ENCODE measurements around the gene DOK3. TPM values are rescaled to one million over a fixed set of nuclear protein-coding genes. Genes with fewer than 3 reads are reported as not detected.
"Not testable (repeated sequence)": the region's sequence is repeated elsewhere in the genome, so short reads cannot be mapped to it uniquely, and the experiment has no call there.

DOK3 gene
- total RNA-seq, 1 experiment from 2014 or later: 16.4 TPM

- Histone ChIP-seq H3K79me2 (ENCODE audit: insufficient read depth, low read length) (no peaks in the 10 kb centered on the region), H3K27ac (ENCODE audit: insufficient read length, low read depth, low read length) (no peak overlapping the region)
These were observed 25.5 kb upstream of the DOK3 start for GRCh38 chr5:177535125-177535524.

GRCh38 chr5:177534433-177534832 lies 24.8 kb upstream of the DOK3 start:
- H3K4me2 ChIP-seq (ENCODE audit: insufficient read depth, insufficient read length, low read length); H3K9me3 Mint-ChIP-seq; H2BK5ac ChIP-seq (ENCODE audit: insufficient read length, low read length); DNase-seq; H3K4ac ChIP-seq (ENCODE audit: low read depth, low read length); H2BK15ac ChIP-seq (ENCODE audit: low read depth, low read length); H3K27me3 ChIP-seq (ENCODE audit: insufficient read depth, low read length); H3K27me3 Mint-ChIP-seq (ENCODE audit: low read depth); H3K4me1 Mint-ChIP-seq; H3K18ac ChIP-seq (ENCODE audit: insufficient read length, low read depth, low read length); H3K4me1 ChIP-seq (ENCODE audit: insufficient read depth, low read length); H3K27ac ChIP-seq (ENCODE audit: insufficient read length, low read depth, low read length); H2BK120ac ChIP-seq (ENCODE audit: low read depth, low read length, poor library complexity, severe bottlenecking); H3K79me1 ChIP-seq (ENCODE audit: insufficient read depth, low read depth, low read length, poor library complexity, severe bottlenecking); H3K14ac ChIP-seq (ENCODE audit: insufficient read depth, low read length); H3K56ac ChIP-seq (ENCODE audit: insufficient read length, low read depth, low read length); H4K8ac ChIP-seq (replicated peaks; ENCODE audit: insufficient read length, low read depth, low read length); H3K4me3 Mint-ChIP-seq; H3K9me3 ChIP-seq (ENCODE audit: control insufficient read depth, low read depth, low read length); H3K9ac ChIP-seq (ENCODE audit: extremely low read depth, insufficient read length, low read length); H2BK12ac ChIP-seq (ENCODE audit: insufficient read length, low read depth, low read length); H3K23me2 ChIP-seq (ENCODE audit: insufficient read length, low read depth, low read length, poor library complexity, severe bottlenecking); H3T11ph ChIP-seq (ENCODE audit: low read length); H4K5ac ChIP-seq (ENCODE audit: insufficient read length, low read depth, low read length); H2AFZ ChIP-seq (ENCODE audit: low read length); H4K91ac ChIP-seq (ENCODE audit: insufficient read length, low read depth, low read length); H2AK5ac ChIP-seq (ENCODE audit: insufficient read length, low read length); H2BK20ac ChIP-seq (ENCODE audit: low read depth, low read length, poor library complexity, severe bottlenecking); H3K23ac ChIP-seq (ENCODE audit: insufficient read length, low read depth, low read length); H4K20me1 ChIP-seq (ENCODE audit: control insufficient read depth, insufficient read depth, insufficient read length); H3K79me2 ChIP-seq (ENCODE audit: insufficient read depth, low read length): not testable (repeated sequence)
- Mint-ChIP-seq H3K27ac (peak overlapping the region in 1 of 3 experiments; percentile 87; a peak in 1 of 7 replicates), H3K36me3 (ENCODE audit: insufficient read depth in 1 of 3, low read depth in 3 of 3) (peaks cover 32 to 68% (median 53%) of the 10 kb centered on the region in 3 experiments; a peak in 6 of 7 replicates)
- WGBS (ENCODE audit: extremely low coverage, insufficient read length, low lambda C conversion rate): no CpG with 5 or more reads among the region's 7 CpGs

More at GRCh38 chr5:177535125-177535524, 25.5 kb upstream of the DOK3 start:
- Histone ChIP-seq H3K14ac (ENCODE audit: insufficient read depth, low read length) (no peak overlapping the region), H2BK5ac (ENCODE audit: insufficient read length, low read length) (no peak overlapping the region), H3K27me3 (ENCODE audit: insufficient read depth, low read length) (no peaks in the 10 kb centered on the region), H3K4me2 (ENCODE audit: insufficient read depth, insufficient read length, low read length) (no peak overlapping the region), H4K5ac (ENCODE audit: insufficient read length, low read depth, low read length) (no peak overlapping the region), H3K9ac (ENCODE audit: extremely low read depth, insufficient read length, low read length) (no peak overlapping the region), H2BK12ac (ENCODE audit: insufficient read length, low read depth, low read length) (no peak overlapping the region), H2BK120ac (ENCODE audit: low read depth, low read length, poor library complexity, severe bottlenecking) (no peak overlapping the region), H3K56ac (ENCODE audit: insufficient read length, low read depth, low read length) (no peak overlapping the region), H3K4me1 (ENCODE audit: insufficient read depth, low read length) (no peaks in the 10 kb centered on the region), H3K23me2 (ENCODE audit: insufficient read length, low read depth, low read length, poor library complexity, severe bottlenecking) (no peaks in the 10 kb centered on the region), H3K79me1 (ENCODE audit: insufficient read depth, low read depth, low read length, poor library complexity, severe bottlenecking) (no peaks in the 10 kb centered on the region), H4K20me1 (ENCODE audit: control insufficient read depth, insufficient read depth, insufficient read length) (no peaks in the 10 kb centered on the region), H2BK20ac (ENCODE audit: low read depth, low read length, poor library complexity, severe bottlenecking) (no peak overlapping the region), H4K91ac (ENCODE audit: insufficient read length, low read depth, low read length) (no peak overlapping the region), H4K8ac (replicated peaks; ENCODE audit: insufficient read length, low read depth, low read length) (no peak overlapping the region), H3K18ac (ENCODE audit: insufficient read length, low read depth, low read length) (no peak overlapping the region), H3K23ac (ENCODE audit: insufficient read length, low read depth, low read length) (no peak overlapping the region), H3K4ac (ENCODE audit: low read depth, low read length) (no peak overlapping the region), H3K9me3 (ENCODE audit: control insufficient read depth, low read depth, low read length) (no peaks in the 10 kb centered on the region), H2BK15ac (ENCODE audit: low read depth, low read length) (no peak overlapping the region), H2AK5ac (ENCODE audit: insufficient read length, low read length) (no peak overlapping the region), H2AFZ (ENCODE audit: low read length) (no peak overlapping the region), H3T11ph (ENCODE audit: low read length) (no peak overlapping the region)
- no CpG with 5 or more reads among the region's 7 CpGs for WGBS (ENCODE audit: extremely low coverage, insufficient read length, low lambda C conversion rate)
- Mint-ChIP-seq H3K27me3 (ENCODE audit: low read depth) (no peaks in the 10 kb centered on the region), H3K9me3 (no peaks in the 10 kb centered on the region), H3K27ac (no peak overlapping the region; a peak in 1 of 7 replicates), H3K4me3 (no peak overlapping the region), H3K4me1 (no peaks in the 10 kb centered on the region), H3K36me3 (ENCODE audit: insufficient read depth in 1 of 3, low read depth in 3 of 3) (peaks cover 29 to 68% (median 57%) of the 10 kb centered on the region in 3 experiments; a peak in 6 of 7 replicates)
- TF ChIP-seq CTCF (conservative IDR thresholded peaks at IDR 0.05): no peak
- no peak for DNase-seq
